GM13977 (cell line): Measurements from ENCODE around the gene TECPR2.
A peak's percentile ranks its signal among the peaks of the same experiment; 100 is the strongest.
"Not testable (repeated sequence)": the region's sequence is repeated elsewhere in the genome, so short reads cannot be mapped to it uniquely, and the experiment has no call there.

Source experiments
- DNase-seq: peaks from one replicate; pipeline ENCODE4 v3.0.0; 2012; ENCODE audit warnings: low spot score
- CTCF ChIP-seq: IDR thresholded peaks from 2 replicates; pipeline ENCODE4 v1.5.1; 2012; ENCODE audit warnings: mild to moderate bottlenecking, control low read depth; ENCODE audit not compliant: insufficient read depth; ENCODE audit errors: extremely low read depth, missing control alignments
- in situ Hi-C: fragments of 300-500 bp; cut with MboI; formaldehyde crosslinking; loops from one replicate; pipeline ENCODE4 v1.12.0; 2022; ENCODE audit warnings: low sequenced_read_pairs, low pct_unique_long_range_greater_than_20kb, mixed read lengths, inconsistent platforms; ENCODE audit not compliant: unreplicated experiment

The TECPR2 gene

GRCh38 chr14:102544046-102544746 lies 181.5 kb downstream of the TECPR2 start:
- DNase-seq, result no peak
- no peak for TF ChIP-seq CTCF

GRCh38 chr14:102544747-102545460 lies 182.2 kb downstream of the TECPR2 start:
- TF ChIP-seq CTCF, result no peak
- DNase-seq, result peak; percentile 54
- in situ Hi-C loops, result no loop called here

More at GRCh38 chr14:102544046-102544746, 181.5 kb downstream of the TECPR2 start:
- in situ Hi-C loops, result no loop called here

- no peak for DNase-seq
- TF ChIP-seq CTCF, result no peak
- in situ Hi-C loops, result no loop called here
These were observed 182.9 kb downstream of the TECPR2 start for GRCh38 chr14:102545461-102546265.

- TF ChIP-seq CTCF, result no peak
- in situ Hi-C loops, result no loop called here
- DNase-seq, result no peak
These were observed 186.0 kb downstream of the TECPR2 start for GRCh38 chr14:102548616-102549240.

GRCh38 chr14:102550927-102551401 lies 188.2 kb downstream of the TECPR2 start:
- DNase-seq, result not testable (repeated sequence)

More at GRCh38 chr14:102550927-102551401, 188.2 kb downstream of the TECPR2 start:
- in situ Hi-C loops, result not testable (repeated sequence)
